AG04450 (cell line): Measurements from ENCODE around the gene ZSCAN30. TPM values are rescaled to one million over a fixed set of nuclear protein-coding genes. Genes with fewer than 3 reads are reported as not detected.

Experiments used
- CTCF ChIA-PET: fragments of 300-600, 350-600 bp; formaldehyde crosslinking; extraction: SDS; loops from one replicate; lab custom pipeline; 2022; ENCODE audit warnings: antibody characterized with exemption, inconsistent platforms; lab: Charles Lee
- POLR2A ChIA-PET: fragments of 350-600 bp; formaldehyde crosslinking; extraction: SDS; loops from one replicate; lab custom pipeline; 2021; ENCODE audit warnings: antibody characterized with exemption, inconsistent platforms; lab: Yijun Ruan, JAX
- DNase-seq: peaks from one replicate; pipeline ENCODE4 v3.0.0-alpha.2; 2011; ENCODE audit warnings: low read depth, low spot score
- H3K27ac ChIP-seq: one replicate; pipeline ENCODE4 v1.5.1; 2012; ENCODE audit warnings: low read depth, low read length, control low read depth
- H3K27me3 ChIP-seq: one replicate; pipeline ENCODE4 v1.6.0; 2012; ENCODE audit warnings: low read length; ENCODE audit not compliant: control insufficient read depth, insufficient read depth
- H3K4me3 ChIP-seq: 2 replicates; pipeline ENCODE4 v1.5.1; 2011; ENCODE audit warnings: mild to moderate bottlenecking, low read depth, low read length, control low read depth
- H3K9me3 ChIP-seq: 2 replicates; pipeline ENCODE4 v1.5.1; 2012; ENCODE audit warnings: low read length; ENCODE audit not compliant: control insufficient read depth, insufficient read depth
- polyA plus RNA-seq: library from polyadenylated mRNA; depleted of rRNA; stranded (reverse); fragments of >200 nt; gene quantifications from 2 replicates; pipeline ENCODE4 v1.2.3, GENCODE V29; 2011
- TF ChIP-seq, protein P1 (sequence below): IDR thresholded peaks from 2 replicates; pipeline ENCODE4 v1.5.1; 2011; ENCODE audit warnings: low read depth, low read length, control low read depth, inconsistent platforms

Gene ZSCAN30
- polyA plus RNA-seq, 1 experiment, result 14.4 TPM

DNA sequence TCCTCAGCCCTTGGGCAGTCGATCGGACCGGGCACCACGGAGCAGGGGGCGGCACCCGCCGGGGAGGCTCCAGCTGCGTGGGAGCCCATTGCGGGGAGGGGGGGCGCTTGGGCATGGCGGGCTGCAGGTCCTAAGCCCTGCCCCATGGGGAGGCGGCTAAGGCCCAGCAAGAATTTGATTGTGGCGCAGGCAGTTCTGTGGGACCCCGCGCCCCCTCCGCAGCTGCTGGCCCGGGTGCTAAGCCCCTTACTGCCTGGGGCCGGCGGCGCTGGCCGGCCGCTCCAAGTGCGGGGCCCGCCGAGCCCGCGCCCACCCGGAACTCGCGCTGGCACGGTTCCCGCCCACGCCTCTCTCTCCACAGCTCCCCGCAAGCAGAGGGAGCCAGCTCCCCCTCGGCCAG is 18.4 kb downstream of the ZSCAN30 start:
- H3K27ac ChIP-seq, result no peak overlapping the region
- no peak overlapping the region for H3K4me3 ChIP-seq
- H3K9me3 ChIP-seq, result peaks cover 38% of the 10 kb centered on the region
- ChIA-PET CTCF (no interaction called here), POLR2A (no interaction called here)
- TF ChIP-seq, protein P1, sequence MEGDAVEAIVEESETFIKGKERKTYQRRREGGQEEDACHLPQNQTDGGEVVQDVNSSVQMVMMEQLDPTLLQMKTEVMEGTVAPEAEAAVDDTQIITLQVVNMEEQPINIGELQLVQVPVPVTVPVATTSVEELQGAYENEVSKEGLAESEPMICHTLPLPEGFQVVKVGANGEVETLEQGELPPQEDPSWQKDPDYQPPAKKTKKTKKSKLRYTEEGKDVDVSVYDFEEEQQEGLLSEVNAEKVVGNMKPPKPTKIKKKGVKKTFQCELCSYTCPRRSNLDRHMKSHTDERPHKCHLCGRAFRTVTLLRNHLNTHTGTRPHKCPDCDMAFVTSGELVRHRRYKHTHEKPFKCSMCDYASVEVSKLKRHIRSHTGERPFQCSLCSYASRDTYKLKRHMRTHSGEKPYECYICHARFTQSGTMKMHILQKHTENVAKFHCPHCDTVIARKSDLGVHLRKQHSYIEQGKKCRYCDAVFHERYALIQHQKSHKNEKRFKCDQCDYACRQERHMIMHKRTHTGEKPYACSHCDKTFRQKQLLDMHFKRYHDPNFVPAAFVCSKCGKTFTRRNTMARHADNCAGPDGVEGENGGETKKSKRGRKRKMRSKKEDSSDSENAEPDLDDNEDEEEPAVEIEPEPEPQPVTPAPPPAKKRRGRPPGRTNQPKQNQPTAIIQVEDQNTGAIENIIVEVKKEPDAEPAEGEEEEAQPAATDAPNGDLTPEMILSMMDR, result no peak
- no peaks in the 10 kb centered on the region for H3K27me3 ChIP-seq
- no peak for DNase-seq

DNA sequence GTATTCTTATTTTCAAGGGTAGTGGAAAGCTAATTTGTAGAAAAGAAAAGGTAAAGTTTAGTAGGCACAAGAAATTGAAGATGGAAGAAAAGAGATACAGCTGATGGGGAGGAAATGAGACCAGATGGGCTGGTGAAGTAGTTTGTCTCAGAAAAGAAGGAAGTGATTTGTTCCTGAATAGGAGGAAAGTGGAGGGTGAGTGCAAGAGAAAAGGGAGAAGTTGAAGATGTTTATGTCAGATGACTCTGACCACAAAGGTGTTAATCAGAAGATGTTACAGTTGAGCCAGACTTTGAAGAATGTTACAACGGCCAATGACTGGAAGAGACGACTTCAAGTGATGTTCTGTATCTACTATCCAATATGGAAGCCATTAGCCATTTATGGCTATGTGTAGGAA is 21.2 kb downstream of the ZSCAN30 start:
- ChIA-PET CTCF (interaction anchor here (0.7 kb wide), 1 partner anchor 118 kb away, joined by 3 read pairs; no protein-coding TSS in a partner anchor), POLR2A (no interaction called here)
- no peak for DNase-seq
- H3K4me3 ChIP-seq, result no peak overlapping the region
- H3K27me3 ChIP-seq, result no peaks in the 10 kb centered on the region
- H3K9me3 ChIP-seq, result peaks cover 30% of the 10 kb centered on the region
- TF ChIP-seq, protein P1, result no peak
- no peak overlapping the region for H3K27ac ChIP-seq

DNA sequence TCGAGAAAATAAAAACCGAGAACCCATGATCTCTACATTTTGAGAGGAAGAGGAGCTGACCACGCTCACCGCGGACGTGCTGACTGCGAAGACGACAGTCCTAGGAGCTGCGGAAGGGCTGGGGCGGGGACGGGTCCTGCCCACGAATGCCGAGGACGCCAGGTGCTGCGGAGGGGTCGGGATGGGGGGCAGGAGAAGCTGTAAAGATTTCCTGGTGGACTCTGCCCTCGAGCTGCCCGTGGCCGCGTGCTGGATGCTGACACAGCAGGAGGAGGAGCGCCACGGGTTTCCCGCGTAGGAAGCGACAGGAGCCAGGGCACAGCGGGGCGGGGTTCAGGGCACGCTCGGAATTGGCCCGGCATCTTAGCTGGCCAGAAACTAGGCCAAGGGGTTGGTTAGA is 22.2 kb downstream of the ZSCAN30 start:
- CTCF ChIA-PET, result no interaction called here
- Histone ChIP-seq H3K9me3 (peaks cover 29% of the 10 kb centered on the region), H3K27me3 (no peaks in the 10 kb centered on the region), H3K4me3 (peak overlapping the region; percentile 35; the same call in 1 of the 2 replicates), H3K27ac (no peak overlapping the region)
- POLR2A ChIA-PET, result interaction anchor here (1.4 to 1.7 kb wide), 2 partner anchors 22 to 27 kb away, joined by 3 to 6 read pairs; partner anchors contain the start of genes ZNF397 and ZSCAN30
- DNase-seq, result no peak
- TF ChIP-seq, protein P1, result no peak

DNA sequence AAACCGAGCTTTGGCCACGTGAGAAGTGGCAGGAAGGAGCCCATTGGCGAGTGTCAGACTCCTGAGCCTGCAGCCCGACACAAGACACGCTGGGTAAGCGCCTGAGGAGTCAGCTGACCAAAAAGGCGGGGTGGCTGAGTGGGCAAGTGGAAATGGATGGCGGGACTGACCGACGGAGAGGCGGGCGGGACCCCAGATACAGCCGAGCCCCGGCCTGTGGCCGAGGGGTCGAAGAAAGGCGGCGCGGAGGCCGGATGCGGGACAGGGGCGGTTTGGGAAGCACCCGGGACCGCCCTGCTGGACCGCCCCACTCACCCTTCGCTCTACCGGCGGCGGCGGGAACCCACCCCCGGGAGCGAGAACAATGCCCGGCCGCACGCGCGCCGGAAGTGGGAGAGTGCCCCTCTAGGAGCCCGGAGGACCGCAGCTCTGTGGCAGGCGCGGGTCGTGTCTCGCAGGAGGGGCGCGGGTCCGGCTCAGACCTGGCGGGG is 22.8 kb downstream of the ZSCAN30 start:
- no peaks in the 10 kb centered on the region for H3K27me3 ChIP-seq
- peaks cover 27% of the 10 kb centered on the region for H3K9me3 ChIP-seq
- TF ChIP-seq, protein P1, result no peak
- ChIA-PET POLR2A (interaction anchor here (1.4 to 1.7 kb wide), 2 partner anchors 23 to 27 kb away, joined by 3 to 6 read pairs; partner anchors contain the start of genes ZNF397 and ZSCAN30), CTCF (no interaction called here)
- no peak overlapping the region for H3K27ac ChIP-seq
- peak overlapping the region; percentile 43 for H3K4me3 ChIP-seq
- DNase-seq, result no peak

DNA sequence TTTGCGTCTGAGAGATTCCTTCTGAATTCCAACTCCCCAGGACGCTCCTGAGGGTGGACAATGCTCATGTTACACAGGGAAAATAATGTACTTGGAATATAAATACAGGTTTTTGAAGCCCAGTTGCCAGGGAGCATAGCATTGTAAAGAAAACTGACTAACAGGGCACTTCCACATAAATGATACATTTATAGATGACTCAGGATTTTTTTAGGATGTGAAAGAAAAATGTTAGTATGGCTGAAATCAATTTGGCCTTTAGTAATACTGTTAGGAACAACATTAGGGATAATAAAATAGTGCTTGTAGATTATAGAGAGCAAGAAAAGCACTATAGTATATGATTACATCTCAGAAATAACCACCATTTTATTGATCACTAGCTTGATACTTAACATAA is 25.6 kb downstream of the ZSCAN30 start:
- Histone ChIP-seq H3K4me3 (no peak overlapping the region), H3K27ac (no peak overlapping the region), H3K9me3 (peaks cover 18% of the 10 kb centered on the region), H3K27me3 (no peaks in the 10 kb centered on the region)
- ChIA-PET CTCF (no interaction called here), POLR2A (no interaction called here)
- TF ChIP-seq, protein P1, result no peak
- DNase-seq, result no peak
